Thyroid gland (tissue), 4 donors: ENCODE data around the gene KIRREL3.

Experiments
- POLR2A ChIP-seq, 2 donors: fragments of 450-650 bp; IDR thresholded peaks; one replicate each; pipeline ENCODE4 v1.6.1; 2017; ENCODE audit warnings: antibody characterized with exemption in 2 of 2, mild to moderate bottlenecking in 2 of 2, moderate library complexity in 1 of 2
- TF ChIP-seq, protein P1 (sequence below), 6 experiments: fragments of 200-600 bp in 3 of 6; fragments of 450-650 bp in 3 of 6; sonication (generic) in 3 of 6; IDR thresholded peaks; one replicate each; pipeline ENCODE4 v1.5.1; 2016 to 2019; ENCODE audit warnings: antibody characterized with exemption in 6 of 6, mild to moderate bottlenecking in 2 of 6, inconsistent platforms in 1 of 6, moderate library complexity in 1 of 6

- TF ChIP-seq POLR2A (IDR thresholded peaks at IDR 0.05), result no peak
- TF ChIP-seq, protein P1, sequence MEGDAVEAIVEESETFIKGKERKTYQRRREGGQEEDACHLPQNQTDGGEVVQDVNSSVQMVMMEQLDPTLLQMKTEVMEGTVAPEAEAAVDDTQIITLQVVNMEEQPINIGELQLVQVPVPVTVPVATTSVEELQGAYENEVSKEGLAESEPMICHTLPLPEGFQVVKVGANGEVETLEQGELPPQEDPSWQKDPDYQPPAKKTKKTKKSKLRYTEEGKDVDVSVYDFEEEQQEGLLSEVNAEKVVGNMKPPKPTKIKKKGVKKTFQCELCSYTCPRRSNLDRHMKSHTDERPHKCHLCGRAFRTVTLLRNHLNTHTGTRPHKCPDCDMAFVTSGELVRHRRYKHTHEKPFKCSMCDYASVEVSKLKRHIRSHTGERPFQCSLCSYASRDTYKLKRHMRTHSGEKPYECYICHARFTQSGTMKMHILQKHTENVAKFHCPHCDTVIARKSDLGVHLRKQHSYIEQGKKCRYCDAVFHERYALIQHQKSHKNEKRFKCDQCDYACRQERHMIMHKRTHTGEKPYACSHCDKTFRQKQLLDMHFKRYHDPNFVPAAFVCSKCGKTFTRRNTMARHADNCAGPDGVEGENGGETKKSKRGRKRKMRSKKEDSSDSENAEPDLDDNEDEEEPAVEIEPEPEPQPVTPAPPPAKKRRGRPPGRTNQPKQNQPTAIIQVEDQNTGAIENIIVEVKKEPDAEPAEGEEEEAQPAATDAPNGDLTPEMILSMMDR (IDR thresholded peaks at IDR 0.05), result no peak
These were observed 411.7 kb downstream of the KIRREL3 start for GRCh38 chr11:126588630-126589491.
